HG02763 (cell line): ENCODE measurements around the gene YES1.
"Not testable (repeated sequence)": the region's sequence is repeated elsewhere in the genome, so short reads cannot be mapped to it uniquely, and the experiment has no call there.

ENCODE experiments used
- ATAC-seq: cut with Tn5 transposase; IDR thresholded peaks from one replicate; pipeline ENCODE4 v1.9.1; 2021; ENCODE audit warnings: mild to moderate bottlenecking, moderate library complexity; ENCODE audit not compliant: unreplicated experiment

YES1 gene

DNA sequence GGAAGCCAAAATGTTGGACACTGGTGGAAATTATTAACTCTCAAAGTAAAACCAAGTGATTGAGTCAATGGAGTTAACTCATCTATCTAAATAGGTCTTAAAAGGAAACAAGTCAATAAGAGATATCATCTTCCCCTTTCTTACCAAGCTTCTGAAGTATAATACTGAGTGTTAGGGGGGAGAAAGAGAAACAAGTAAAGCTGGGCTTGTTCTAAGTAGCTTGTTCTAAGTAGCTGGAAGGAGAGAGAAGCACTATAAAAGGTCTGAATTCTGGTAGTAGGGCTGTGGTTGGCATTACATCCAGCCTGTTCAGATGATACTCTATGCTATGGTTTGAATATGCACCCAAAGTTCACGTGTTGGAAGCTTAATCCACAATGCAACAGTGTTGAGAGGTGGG is 26.8 kb downstream of the YES1 start:
- ATAC-seq, result no peak

- ATAC-seq, result no peak
Observed at GRCh38 chr18:784470-785172, 27.4 kb downstream of the YES1 start.

DNA sequence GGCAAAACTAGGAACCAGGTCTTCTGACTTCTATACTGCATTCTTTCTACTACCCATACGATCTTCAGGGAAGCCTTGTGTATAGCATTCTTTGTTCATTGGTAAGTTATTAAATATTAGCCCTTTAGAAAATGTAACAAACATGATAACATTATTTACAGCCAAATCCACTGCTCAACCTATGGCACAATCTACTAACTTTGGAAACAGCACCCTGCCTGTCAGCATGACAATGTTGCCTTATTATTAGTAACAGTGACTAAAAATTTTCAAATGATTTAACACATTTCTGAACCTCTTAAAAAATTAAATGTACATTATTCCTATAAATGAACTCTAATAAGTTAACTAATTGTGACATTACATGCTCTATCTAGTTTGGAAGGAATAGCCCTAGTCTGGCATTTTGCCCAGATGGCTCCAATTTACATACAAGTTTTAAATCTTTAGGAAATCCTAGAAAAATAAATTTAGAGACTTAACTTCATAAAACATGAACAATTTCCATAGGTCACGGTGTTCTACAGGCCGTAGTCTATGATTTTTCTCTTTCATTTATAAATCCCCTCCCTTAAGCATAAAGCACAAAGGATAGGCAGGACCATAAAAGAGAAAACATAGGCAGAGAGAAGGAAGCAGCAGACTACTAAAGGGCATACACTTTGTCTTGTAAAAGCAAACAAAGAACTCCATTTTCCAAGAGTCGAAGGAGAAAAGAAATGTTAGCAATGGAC is 33.7 kb downstream of the YES1 start:
- no peak for ATAC-seq

- ATAC-seq, result no peak
Observed at GRCh38 chr18:777021-777420, 35.0 kb downstream of the YES1 start.

GRCh38 chr18:776044-776443 is 36.0 kb downstream of the YES1 start:
- not testable (repeated sequence) for ATAC-seq

DNA sequence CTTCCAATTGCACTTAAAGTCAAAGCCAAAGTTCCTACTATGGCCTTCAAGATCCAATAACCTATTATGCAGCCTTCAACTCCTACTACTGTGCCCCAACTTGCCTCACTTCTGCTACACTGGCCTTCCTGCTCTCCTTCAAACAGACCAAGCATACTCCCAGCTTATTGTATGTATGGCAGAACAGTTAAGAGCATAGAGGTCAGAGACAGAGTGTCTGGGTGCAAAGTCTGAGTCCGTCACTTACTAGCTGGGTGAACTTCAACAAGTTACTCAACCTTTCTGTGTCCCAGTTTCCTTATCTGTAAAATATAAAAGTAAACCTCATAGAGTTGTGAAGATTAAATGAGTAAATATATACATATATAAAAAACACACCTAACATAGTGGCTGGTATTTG is 37.2 kb downstream of the YES1 start:
- no peak for ATAC-seq

- no peak for ATAC-seq
Observed at GRCh38 chr18:773980-774624, 37.9 kb downstream of the YES1 start.

DNA sequence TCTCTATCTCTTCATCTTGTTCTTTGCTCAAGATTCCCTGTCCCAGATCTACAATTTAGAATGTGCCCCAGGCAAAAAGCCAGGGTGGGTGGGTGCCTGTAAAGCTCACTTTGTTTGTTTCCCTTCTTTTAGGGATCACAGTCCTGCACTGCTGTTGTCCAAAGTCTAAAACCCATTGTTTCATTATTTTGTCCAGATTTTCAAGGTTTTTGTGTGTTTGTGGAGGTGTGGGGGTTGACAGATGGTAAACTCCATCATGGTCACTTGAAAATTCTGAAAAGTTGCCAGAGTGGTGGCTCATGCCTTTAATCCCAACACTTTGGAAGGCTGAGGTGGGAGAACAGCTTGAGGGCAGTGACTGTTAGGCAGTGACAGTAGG is 41.5 kb downstream of the YES1 start:
- no peak for ATAC-seq

DNA sequence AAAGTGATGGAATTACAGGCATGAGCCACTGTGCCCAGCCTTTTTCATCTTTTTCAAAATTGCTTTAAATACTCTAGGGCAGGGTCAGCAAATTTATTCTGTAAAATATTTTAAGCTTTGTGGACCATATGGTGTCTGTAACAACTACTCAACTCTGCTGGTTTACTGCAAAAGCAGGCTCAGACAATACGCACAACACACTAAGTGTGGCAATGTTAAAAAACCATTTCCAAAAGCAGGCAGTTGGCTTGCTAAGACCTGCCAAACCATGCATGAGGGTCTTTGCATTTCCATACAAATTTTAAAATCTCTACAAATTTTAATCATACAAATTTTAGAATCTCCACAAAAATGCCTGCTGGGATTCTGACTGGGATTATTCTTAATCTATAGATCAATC is 44.1 kb downstream of the YES1 start:
- no peak for ATAC-seq

DNA sequence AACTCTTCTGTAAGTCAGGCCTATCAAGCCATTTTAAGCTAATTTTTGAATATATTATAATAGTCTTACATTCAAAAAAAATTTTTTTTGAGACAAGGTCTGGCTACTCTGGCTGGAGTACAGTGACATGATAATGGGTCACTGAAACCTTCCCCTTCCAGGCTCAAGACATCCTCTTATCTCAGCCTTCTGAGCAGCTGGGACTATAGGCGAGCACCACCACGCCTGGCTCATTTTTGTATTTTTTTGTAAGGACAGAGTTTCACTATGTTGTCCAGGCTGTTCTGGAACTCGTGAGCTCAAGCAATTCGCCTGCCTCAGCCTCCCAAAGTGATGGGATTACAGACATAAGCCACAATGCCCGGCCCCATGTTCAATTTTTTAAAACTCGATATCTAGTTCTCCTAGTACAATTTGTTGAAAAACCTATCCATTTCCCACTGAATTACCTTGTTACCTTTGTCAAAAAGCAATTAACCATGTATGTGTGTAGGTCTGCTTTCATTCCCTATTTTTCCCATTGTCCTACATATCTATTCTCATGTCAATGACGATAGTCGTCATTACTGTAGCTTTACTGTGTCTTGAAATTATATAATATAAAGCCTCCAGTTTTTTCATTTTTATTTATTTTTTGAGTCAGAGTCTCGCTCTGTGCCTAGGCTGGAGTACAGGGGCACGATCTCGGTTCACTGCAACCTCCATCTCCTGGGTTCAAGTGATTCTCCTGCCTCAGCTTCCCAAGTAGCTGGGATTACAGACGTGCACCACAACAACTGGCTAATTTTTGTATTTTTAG is 44.8 kb downstream of the YES1 start:
- no peak for ATAC-seq

- no peak for ATAC-seq
Observed at GRCh38 chr18:766550-766860, 45.5 kb downstream of the YES1 start.

GRCh38 chr18:765764-766549 is 46.1 kb downstream of the YES1 start:
- ATAC-seq, result no peak

DNA sequence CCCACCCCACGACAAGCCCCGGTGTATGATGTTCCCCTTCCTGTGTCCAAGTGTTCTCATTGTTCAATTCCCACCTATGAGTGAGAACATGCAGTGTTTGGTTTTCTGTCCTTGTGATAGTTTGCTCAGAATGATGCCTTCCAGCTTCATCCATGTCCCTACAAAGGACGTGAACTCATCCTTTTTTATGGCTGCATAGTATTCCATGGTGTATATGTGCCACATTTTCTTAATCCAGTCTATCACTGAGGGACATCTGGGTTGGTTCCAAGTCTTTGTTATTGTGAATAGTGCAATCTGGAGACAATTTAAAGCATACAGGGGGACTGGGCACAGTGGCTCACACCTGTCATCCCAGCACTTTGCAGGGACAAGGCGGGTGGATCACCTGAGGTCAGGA is 52.2 kb downstream of the YES1 start:
- not testable (repeated sequence) for ATAC-seq

GRCh38 chr18:755506-755905 is 56.5 kb downstream of the YES1 start:
- ATAC-seq, result no peak

DNA sequence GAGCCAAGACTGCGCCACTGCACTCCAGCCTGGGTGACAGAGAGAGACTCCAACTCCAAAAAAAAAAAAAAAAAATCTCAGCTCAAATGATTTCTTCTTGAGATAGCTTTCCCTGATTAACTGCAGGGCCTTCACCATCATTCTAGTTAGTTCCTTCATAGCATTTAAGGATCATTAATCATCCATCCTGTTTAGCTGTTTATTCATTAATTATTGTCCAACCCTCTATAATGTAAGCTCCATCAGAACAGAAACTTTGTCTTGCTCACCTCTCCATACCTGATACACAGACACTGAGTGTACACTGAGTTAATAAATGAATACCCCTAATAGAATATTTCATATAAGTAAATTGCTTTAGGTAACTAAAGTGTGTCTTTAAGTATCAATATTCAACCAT is 57.4 kb downstream of the YES1 start:
- ATAC-seq, result no peak

- no peak for ATAC-seq
Observed at GRCh38 chr18:750456-750855, 61.6 kb downstream of the YES1 start.

DNA sequence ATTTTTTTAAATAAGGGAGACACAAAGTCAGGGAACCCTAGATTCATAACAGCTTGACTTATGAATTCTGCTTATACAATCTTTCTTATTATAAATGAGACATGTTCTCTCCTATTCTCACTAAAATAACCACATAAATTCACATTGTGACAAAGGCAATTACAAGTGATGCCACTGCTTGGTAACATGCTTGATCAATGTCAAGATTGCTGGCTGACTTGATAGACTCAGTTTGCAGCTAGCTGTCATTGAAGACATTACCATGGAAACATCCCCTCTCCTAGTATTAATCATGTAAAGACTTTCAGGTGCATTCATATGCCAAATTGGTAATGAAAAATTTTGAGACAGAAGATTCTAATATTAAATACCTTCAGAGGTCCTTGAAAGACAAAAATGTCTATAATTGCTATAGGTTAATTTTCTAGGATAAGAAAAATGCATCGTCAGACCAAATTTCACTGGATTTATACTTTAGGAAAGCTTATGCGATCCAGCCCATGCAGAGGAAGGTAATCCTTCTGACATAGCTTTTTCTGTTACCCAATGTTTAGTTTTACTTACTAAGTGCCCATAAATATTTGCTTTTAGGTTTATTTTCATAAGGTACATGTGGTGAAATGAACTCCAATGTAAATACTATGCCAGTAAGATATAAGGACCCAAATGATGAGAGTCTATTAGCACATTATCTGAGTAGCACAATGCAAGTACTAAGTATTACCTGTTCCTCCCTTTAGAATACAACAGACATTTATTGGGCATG is 67.0 kb downstream of the YES1 start:
- no peak for ATAC-seq

- ATAC-seq, result peak; percentile 90
Observed at GRCh38 chr18:741931-742512, 70.0 kb downstream of the YES1 start.

DNA sequence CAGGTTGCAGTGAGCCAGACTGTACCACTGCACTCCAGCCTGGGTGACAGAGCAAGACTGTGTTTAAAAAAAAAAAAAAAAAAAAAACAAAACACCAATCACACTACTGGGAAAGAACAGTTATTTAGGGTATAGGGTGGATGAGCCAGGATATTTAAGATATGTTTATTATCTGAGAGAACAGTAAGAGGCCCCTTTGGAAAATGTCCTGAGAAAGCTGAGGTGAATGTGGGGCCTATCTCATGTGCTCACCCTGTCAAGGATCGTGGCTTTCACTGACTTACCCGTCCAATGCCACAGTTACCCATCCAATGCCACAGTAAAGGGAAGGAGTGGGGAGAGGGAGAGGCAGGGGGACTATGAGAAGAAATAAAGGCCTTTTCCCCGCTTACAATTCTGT is 79.7 kb downstream of the YES1 start:
- ATAC-seq, result no peak

DNA sequence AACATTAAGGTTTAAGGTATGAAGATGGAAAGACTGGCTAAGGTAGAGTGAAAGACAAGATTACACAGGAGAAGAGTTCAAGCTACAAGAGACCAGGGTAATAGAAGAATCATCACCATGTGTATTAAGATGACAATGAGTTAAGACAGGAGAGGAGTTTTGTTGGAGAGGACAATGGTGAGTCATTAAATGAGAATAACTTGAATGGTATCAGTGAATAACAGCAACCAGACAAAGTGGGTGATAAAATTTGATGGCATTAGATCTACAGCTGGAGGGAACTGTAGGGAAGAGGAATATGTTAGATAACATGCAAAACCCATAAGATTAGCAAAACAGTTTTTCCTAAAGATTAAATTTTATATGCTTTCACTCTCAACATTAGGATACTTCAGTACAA is 80.9 kb downstream of the YES1 start:
- no peak for ATAC-seq
